HG03066 (cell line): ENCODE measurements around the gene FRMD4A.
"Not testable (repeated sequence)": the region's sequence is repeated elsewhere in the genome, so short reads cannot be mapped to it uniquely, and the experiment has no call there.

Experiments
- ATAC-seq: cut with Tn5 transposase; IDR thresholded peaks from one replicate; pipeline ENCODE4 v1.9.1; 2021; ENCODE audit warnings: low read depth; ENCODE audit not compliant: unreplicated experiment

Gene FRMD4A

GRCh38 chr10:13717936-13718772, 612.6 kb downstream of the FRMD4A start:
- ATAC-seq: peak; percentile 52

GRCh38 chr10:13717571-13717935, 613.2 kb downstream of the FRMD4A start:
- ATAC-seq: no peak

GRCh38 chr10:13716081-13717071, 614.3 kb downstream of the FRMD4A start:
- ATAC-seq: no peak

- not testable (repeated sequence) for ATAC-seq
These were observed 615.1 kb downstream of the FRMD4A start for GRCh38 chr10:13715596-13715995.

GRCh38 chr10:13715100-13715499, 615.6 kb downstream of the FRMD4A start:
- ATAC-seq: no peak

GRCh38 chr10:13712837-13713581, 617.7 kb downstream of the FRMD4A start:
- peak; percentile 80 for ATAC-seq

- ATAC-seq: peak; percentile 3
These were observed 618.3 kb downstream of the FRMD4A start for GRCh38 chr10:13712476-13712836.

GRCh38 chr10:13711291-13711690, 619.4 kb downstream of the FRMD4A start:
- no peak for ATAC-seq

- no peak for ATAC-seq
These were observed 620.6 kb downstream of the FRMD4A start for GRCh38 chr10:13709931-13710650.

GRCh38 chr10:13708256-13708990, 622.3 kb downstream of the FRMD4A start:
- ATAC-seq: no peak

GRCh38 chr10:13707156-13707881, 623.4 kb downstream of the FRMD4A start:
- ATAC-seq: peak; percentile 66

- no peak for ATAC-seq
These were observed 624.1 kb downstream of the FRMD4A start for GRCh38 chr10:13706604-13707003.

GRCh38 chr10:13706175-13706574, 624.5 kb downstream of the FRMD4A start:
- ATAC-seq: no peak

GRCh38 chr10:13705526-13706174, 625.1 kb downstream of the FRMD4A start:
- no peak for ATAC-seq

GRCh38 chr10:13704964-13705363, 625.8 kb downstream of the FRMD4A start:
- ATAC-seq: no peak

GRCh38 chr10:13703997-13704536, 626.7 kb downstream of the FRMD4A start:
- ATAC-seq: no peak

GRCh38 chr10:13703101-13703818, 627.5 kb downstream of the FRMD4A start:
- ATAC-seq: no peak
